NAMALWA (cell line): Measurements from ENCODE around the gene OPRD1.
"Not testable (repeated sequence)": the region's sequence is repeated elsewhere in the genome, so short reads cannot be mapped to it uniquely, and the experiment has no call there.

ENCODE experiments used
- DNase-seq: peaks from one replicate; pipeline ENCODE4 v3.0.0-alpha.2; 2015; ENCODE audit warnings: low spot score

The OPRD1 gene

GRCh38 chr1:28811766-28812668 is at the start of gene OPRD1:
Gene OPRD1, plus strand, starts transcription at chr1:28812170. Its CDS starts 214 bp downstream, at chr1:28812384.
- no peak for DNase-seq

GRCh38 chr1:28766532-28767183 is 45.3 kb upstream of the OPRD1 start:
- no peak for DNase-seq

GRCh38 chr1:28770601-28771165 is 41.3 kb upstream of the OPRD1 start:
- DNase-seq = no peak

DNA sequence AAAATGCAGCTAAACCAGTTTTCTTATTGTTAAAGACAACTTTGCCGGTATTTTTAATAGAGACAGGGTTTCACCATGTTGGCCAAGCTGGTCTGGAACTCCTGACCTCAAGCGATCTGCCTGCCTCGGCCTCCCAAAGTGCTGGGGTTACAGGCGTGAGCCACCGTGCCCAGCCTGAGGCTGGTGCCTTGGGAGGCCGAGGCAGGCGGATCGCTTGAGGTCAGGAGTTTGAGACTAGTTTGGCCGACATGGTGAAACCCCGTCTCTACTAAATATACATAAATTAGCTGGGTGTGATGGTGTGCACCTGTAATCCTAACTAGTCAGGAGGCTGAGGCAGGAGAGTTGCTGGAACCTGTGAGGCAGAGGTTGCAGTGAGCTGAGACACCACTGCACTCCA is 40.0 kb upstream of the OPRD1 start:
- DNase-seq = not testable (repeated sequence)

DNA sequence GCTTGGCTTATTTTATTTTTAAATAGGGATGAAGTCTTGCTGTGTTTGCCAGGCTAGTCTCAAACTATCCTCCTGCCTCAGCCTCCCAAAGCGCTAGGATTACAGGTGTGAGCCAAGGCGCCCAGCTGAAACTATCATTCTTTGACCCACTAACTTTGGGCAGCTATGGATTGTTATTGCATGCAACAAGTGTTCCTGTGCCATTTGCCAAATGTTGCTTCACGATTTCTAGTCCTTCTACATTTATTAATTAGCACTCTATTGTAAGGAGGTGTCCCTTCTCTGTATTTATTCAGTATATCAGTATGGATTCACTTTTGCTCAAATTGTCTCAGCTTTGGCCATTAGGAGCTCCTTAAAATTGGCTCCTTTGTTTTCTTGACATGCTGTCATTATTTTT is 38.9 kb upstream of the OPRD1 start:
- no peak for DNase-seq

GRCh38 chr1:28775121-28775942 is 36.6 kb upstream of the OPRD1 start:
- no peak for DNase-seq

- DNase-seq = no peak
Observed at GRCh38 chr1:28776341-28776740, 35.6 kb upstream of the OPRD1 start.

GRCh38 chr1:28778021-28778420 is 33.9 kb upstream of the OPRD1 start:
- no peak for DNase-seq

DNA sequence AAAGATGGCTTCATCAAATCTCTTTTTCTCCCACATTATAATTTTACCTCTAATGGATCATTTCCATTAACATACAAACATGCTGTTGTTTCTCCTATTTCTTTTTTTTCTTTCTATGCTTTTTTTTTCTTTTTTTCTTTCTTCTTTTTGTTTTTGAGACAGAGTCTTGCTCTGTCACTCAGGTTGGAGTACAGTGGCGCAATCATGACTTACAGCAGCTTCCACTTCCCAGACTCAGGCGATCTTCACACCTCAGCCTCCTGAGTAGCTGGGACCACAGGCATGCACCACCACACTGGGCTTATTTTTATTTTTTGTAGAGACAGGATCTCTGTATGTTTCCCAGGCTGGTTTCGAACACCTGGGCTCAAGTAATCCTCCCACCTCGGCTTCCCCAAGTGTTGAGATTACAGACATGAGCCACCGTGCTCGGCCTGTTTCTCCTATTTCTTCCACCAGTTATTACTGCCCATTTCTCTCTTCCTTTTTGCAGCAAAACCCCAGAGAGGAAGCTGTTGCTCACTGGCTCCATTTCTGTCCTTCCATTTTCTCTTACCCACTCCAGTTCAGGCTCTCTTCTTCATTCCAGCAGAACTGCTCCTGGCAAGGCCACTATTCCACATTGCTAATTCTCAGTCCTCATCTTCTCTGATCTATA is 32.1 kb upstream of the OPRD1 start:
- no peak for DNase-seq

GRCh38 chr1:28781305-28781704 is 30.7 kb upstream of the OPRD1 start:
- DNase-seq = no peak

- DNase-seq = no peak
Observed at GRCh38 chr1:28782011-28782410, 30.0 kb upstream of the OPRD1 start.

- DNase-seq = peak; percentile 21
Observed at GRCh38 chr1:28783363-28783762, 28.6 kb upstream of the OPRD1 start.

- DNase-seq = no peak
Observed at GRCh38 chr1:28789412-28789811, 22.6 kb upstream of the OPRD1 start.

- no peak for DNase-seq
Observed at GRCh38 chr1:28789816-28790215, 22.2 kb upstream of the OPRD1 start.

DNA sequence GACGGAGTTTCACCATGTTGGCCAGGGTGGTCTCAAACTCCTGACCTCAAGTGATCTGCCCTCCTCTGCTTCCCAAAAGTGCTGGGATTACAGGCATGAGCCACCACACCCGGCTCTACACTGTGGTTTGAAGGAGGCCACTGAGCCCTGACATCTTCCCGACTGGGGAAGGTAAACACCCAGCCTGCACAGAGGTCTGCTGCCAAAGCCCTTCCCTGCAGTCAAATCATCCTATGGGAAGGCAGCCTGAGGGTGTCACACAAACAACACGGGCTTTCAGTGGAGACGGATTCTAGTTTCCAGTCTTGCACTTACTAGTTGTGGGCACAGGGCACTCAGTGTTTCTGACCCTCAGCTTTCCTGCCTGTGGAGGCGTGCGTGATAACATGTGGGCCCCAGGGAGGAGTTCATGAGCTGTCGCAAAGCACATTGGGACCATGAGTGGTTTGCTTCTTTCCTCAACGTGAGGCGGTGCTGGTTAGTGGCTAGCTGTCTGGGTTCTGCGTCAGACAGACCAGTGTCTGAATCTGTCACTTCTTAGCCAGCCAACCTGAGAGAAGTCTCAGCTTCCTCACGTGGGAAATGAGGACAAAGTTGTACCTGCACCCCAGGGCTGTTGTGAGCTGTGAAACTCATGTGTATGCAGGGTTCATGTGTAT is 21.5 kb upstream of the OPRD1 start:
- DNase-seq = no peak

GRCh38 chr1:28791929-28792328 is 20.0 kb upstream of the OPRD1 start:
- not testable (repeated sequence) for DNase-seq

DNA sequence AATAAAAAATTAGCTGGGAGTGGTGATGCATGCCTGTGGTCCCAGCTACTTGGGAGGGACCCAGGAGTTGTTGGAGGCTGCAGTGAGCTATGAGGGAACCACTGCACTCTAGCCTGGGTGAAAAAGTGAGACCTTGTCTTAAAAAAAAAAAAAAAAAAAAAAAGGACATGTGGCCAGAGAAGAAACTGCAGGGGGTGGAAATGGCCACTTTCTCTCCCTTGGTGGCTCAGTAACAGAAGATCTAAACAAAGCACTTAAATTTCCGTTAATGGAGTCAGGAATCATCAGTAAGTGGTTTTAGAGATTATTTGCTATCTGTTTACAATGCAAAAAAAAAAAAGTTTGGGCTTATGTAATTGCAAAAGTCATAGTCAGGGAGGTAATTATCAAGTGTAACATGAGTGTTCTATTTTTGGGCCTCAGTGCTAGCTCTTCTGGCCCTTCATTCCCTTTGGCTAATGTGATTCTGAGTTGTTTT is 19.3 kb upstream of the OPRD1 start:
- peak; percentile 26 for DNase-seq

DNA sequence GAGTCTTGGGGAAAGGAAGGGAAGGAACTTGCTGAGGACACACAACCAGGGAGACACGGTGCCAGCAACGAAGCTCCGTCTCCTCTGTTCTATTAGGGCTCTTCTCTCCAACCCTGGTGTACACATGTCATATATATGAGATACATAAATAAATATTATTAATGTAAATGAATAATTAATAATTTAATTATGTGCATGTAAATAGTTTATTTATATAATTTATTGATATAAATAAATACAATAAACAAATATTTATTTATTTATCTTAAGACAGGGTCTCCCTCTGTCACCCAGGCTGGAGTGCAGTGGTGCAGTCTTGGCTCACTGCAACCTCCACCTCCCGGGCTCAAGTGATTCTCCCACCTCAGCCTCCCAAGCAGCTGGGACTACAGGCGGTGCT is 17.4 kb upstream of the OPRD1 start:
- DNase-seq = not testable (repeated sequence)

DNA sequence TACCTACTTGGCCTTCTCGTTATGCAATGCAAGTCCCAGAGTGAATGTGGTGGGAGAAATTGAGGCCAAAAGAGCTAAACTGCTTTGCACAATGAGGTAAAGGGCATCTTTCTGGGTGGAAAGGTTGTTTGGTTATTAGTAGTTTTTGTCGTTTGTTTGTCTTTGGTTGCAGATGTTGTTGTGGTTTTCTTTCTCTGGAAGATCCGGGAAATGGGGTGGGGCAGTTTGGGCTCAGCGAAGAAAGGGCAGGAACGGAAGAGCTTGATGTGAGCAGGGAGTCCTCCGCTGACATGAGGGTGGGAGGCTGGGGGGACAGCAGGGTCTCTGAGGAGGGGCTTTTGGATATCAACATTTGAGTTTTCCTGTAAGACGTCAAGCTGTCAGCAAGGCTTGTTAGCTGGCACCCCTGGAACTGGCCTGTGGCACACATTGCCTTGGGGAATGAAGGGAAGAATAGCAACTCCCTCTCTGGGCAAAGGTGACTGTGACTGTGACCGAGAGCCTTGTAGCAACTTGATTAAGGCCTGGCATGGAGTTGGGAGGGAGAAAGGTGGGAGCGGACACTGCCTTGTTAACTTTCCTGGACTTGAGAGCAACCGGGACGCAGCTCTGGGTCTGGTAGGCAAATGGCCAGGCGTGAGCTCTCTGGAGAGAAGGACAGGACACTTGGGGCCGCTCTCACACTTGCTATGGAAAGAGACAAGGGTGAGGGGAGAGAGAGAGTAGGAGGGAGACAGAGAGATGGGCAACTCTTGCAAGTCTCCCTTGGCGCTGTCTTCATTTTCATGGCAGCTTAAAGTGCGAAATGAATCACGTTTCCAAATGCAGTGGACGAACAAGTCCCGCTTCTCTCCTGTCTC is 15.4 kb upstream of the OPRD1 start:
- no peak for DNase-seq

GRCh38 chr1:28800324-28800723 is 11.6 kb upstream of the OPRD1 start:
- DNase-seq = no peak
